ENCODE results near the gene BICRAL.
A peak's percentile ranks its signal among the peaks of the same experiment; 100 is the strongest.
"Not testable (repeated sequence)": the region's sequence is repeated elsewhere in the genome, so short reads cannot be mapped to it uniquely, and the experiment has no call there.

The BICRAL gene

GRCh38 chr6:42781796-42782688 is at the start of gene BICRAL:
Gene BICRAL, plus strand, starts transcription at chr6:42782052. Its CDS starts 39,971 bp downstream, at chr6:42822023.
- peak; percentile 89 for DNase-seq

GRCh38 chr6:42733867-42734481 is 47.9 kb upstream of the BICRAL start:
- not testable (repeated sequence) for DNase-seq

- no peak for DNase-seq
Measured at GRCh38 chr6:42735976-42736375, 45.9 kb upstream of the BICRAL start.

- DNase-seq: no peak
Measured at GRCh38 chr6:42740725-42741124, 41.1 kb upstream of the BICRAL start.

GRCh38 chr6:42742116-42742894 is 39.5 kb upstream of the BICRAL start:
- peak; percentile 47 for DNase-seq

GRCh38 chr6:42744351-42744893 is 37.4 kb upstream of the BICRAL start:
- no peak for DNase-seq

- DNase-seq: no peak
Measured at GRCh38 chr6:42745083-42745639, 36.7 kb upstream of the BICRAL start.

- peak; percentile 93 for DNase-seq
Measured at GRCh38 chr6:42745640-42746462, 36.0 kb upstream of the BICRAL start, which contains the start of gene TBCC. Gene TBCC, minus strand, starts transcription at chr6:42746103. Its CDS starts 30 bp downstream, at chr6:42746073.

GRCh38 chr6:42746463-42747391 is 35.1 kb upstream of the BICRAL start:
- peak; percentile 94 for DNase-seq

GRCh38 chr6:42748203-42748898 is 33.5 kb upstream of the BICRAL start:
- no peak for DNase-seq

- no peak for DNase-seq
Measured at GRCh38 chr6:42751055-42751454, 30.8 kb upstream of the BICRAL start.

- no peak for DNase-seq
Measured at GRCh38 chr6:42754759-42755158, 27.1 kb upstream of the BICRAL start.

GRCh38 chr6:42756722-42757121 is 25.1 kb upstream of the BICRAL start:
- DNase-seq: no peak

GRCh38 chr6:42758756-42759430 is 23.0 kb upstream of the BICRAL start:
- DNase-seq: no peak

- no peak for DNase-seq
Measured at GRCh38 chr6:42761287-42762067, 20.4 kb upstream of the BICRAL start.

GRCh38 chr6:42762426-42762859 is 19.4 kb upstream of the BICRAL start:
- DNase-seq: no peak

GRCh38 chr6:42762950-42763349 is 18.9 kb upstream of the BICRAL start:
- DNase-seq: no peak

GRCh38 chr6:42764911-42765648 is 16.8 kb upstream of the BICRAL start:
- DNase-seq: no peak

All from retina (tissue), 1 donor.